Colon (tissue), 2 donors: Measurements from ENCODE around the gene PSD4.

Experiments used
- FAIRE-seq: peaks from 2 replicates; lab custom pipeline; 2012; peaks lifted over from hg19 to GRCh38; lab: Jason Lieb, UNC
- donor health status: control.
- donor health status: control.

PSD4 gene

GRCh38 chr2:113142290-113142689, 31.5 kb upstream of the PSD4 start:
- no peak for FAIRE-seq

DNA sequence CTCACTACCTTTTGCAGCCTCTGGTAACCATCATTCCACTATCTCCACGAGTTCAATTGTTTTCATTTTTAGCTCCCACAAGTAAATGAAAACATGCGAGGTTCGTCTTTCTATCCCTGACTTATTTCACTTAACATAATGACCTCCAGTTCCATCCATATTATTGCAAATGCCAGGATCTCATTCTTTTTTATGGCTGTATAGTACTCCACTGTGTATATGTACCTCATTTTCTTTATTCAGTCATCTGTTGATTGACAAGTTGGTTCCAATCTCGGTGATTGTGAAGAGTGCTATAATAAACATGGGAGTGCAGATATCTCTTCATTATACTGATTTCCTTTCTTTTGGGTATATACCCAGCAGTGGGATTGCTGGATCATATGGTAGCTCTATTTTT, 29.5 kb upstream of the PSD4 start:
- FAIRE-seq, result no peak

DNA sequence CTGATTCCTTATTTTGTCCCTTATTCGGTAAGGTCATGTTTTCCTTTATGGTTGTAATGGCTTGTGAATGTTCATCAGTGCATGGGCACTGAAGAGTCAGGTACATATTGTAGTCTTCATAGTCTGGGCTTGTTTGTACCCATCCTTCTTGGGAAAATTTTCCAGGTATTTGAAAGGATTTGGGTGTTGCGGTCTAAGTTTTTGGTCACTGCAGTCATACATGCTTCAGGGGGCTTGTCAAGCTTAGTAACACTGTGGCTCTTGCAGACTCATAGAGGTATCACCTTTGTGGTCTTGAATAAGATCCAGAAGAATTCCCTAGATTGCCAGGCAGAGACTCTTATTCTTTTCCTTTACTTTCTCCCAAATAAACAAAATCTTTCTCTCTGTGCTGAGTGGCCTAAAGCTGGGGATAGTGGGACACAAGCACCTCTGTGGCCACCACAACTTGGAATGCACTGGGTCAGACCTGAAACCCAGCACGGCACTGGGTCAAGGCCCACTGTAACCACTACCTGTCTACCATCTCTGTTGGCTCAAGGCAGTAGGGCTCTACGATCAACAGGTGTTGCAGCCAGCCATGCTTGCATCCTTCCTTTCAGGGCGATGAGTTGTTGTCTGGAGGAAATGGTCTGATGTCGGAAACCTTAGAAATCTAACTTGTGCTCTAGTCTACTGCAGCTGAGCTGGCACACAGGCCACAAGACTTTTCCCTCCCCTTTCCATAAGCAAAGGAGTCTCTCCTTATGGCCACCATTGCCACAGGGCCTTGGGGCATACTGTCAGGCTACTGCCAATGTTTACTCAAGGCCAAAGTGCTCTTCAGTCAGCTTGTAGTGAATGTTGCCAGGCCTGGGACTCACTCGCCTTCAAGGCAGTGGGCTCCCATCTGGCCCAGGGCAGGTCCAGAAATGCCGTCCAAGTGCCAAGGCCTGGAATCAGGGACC, 24.9 kb upstream of the PSD4 start:
- no peak for FAIRE-seq

GRCh38 chr2:113149553-113150257, 24.1 kb upstream of the PSD4 start:
- FAIRE-seq, result no peak

- no peak for FAIRE-seq
Observed at GRCh38 chr2:113150258-113150601, 23.5 kb upstream of the PSD4 start.

DNA sequence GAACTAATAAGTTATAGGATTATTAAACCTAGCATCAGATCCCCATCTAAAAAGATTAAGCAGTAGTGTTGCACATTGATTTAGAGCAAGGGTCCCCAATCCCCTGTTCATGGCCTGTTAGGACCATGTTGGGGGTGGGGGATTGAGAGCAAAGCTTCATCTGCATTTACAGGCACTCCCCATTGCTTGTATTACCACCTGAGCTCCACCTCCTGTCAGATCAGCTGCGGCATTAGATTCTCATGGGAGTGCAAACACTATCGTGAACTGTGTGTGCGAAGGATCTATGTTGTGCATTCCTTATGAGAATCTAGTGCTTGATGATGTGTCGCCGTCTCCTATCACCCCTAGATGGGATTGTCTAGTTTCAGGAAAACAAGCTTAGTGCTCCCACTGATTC, 18.4 kb upstream of the PSD4 start:
- FAIRE-seq, result no peak

GRCh38 chr2:113156278-113157117, 17.3 kb upstream of the PSD4 start:
- no peak for FAIRE-seq

- FAIRE-seq, result no peak
Observed at GRCh38 chr2:113157118-113157896, 16.5 kb upstream of the PSD4 start.

- FAIRE-seq, result no peak
Observed at GRCh38 chr2:113157897-113158753, 15.6 kb upstream of the PSD4 start.

GRCh38 chr2:113158884-113159553, 14.8 kb upstream of the PSD4 start:
- no peak for FAIRE-seq

- FAIRE-seq, result no peak
Observed at GRCh38 chr2:113160248-113160647, 13.5 kb upstream of the PSD4 start.

GRCh38 chr2:113160962-113161361, 12.8 kb upstream of the PSD4 start:
- no peak for FAIRE-seq

DNA sequence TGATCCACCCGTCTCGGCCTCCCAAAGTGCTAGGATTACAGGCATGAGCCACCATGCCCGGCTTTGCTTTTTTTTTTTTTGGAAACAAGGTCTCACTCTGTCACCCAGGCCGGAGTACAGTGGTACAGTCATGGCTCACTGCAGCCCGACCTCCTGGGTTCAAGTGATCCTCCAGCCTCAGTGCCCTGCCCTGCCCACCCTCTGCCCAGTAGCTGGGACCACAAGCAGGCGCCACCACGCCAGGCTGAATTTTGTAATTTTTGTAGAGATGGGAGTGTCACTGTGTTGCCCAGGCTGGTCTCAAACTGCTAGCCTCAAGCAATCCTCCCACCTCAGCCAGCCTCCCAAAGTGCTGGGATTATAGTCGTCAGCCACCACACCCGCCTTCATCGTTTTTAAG, 11.6 kb upstream of the PSD4 start:
- FAIRE-seq, result no peak

GRCh38 chr2:113162869-113163268, 10.9 kb upstream of the PSD4 start:
- no peak for FAIRE-seq

GRCh38 chr2:113164215-113164929, 9.4 kb upstream of the PSD4 start:
- no peak for FAIRE-seq

DNA sequence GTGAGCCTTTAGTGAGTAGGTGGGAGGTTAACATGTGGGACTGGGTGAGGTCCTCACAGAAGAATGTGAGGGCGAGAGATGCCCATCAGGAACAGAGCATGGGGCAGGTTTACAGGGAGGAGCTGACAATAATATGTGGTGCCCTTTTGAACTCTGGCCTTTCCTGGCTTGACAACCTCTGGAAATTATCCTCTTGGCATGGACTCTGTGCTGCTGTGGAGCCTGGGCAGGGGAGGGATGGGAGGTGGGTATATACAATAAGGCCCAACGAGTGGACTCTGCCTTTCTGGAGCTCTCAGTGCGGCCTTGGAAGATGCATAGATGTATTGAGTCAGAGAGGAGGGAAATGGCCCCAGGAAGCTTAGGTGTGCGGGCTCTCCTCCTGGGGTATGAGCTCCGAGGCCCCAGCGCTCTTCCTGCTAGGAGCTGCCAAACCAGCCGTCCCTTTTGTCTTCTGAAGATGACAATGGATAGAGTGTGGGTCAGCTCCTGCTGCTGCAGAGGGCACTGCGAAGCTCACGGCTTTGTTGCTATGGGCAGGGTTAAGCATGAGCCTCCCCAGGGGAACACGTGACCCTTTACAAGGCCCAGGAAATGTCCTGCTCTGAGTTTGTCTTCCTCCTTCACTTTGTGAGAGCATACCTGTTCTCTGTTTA, 8.7 kb upstream of the PSD4 start:
- no peak for FAIRE-seq

DNA sequence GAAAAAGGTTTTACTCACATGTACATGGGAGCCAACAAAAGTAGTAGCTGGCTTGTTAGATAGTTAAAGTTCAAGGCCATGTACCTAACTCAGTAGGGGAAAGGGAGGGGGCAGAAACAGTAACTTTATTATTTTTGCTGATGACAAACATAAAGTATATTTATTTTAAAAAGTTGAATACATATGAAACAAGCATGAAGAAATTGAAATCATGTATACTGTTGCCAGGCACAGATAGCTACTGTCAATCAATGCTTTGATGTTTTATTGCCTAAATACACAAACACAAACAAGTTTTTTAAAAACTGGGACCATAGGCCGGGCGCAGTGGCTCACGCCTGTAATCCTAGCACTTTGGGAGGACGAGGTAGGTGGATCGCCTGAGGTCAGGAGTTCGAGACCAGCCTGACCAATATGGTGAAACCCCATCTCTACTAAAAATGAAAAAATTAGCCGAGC, 7.6 kb upstream of the PSD4 start:
- no peak for FAIRE-seq

- FAIRE-seq, result no peak
Observed at GRCh38 chr2:113167115-113167932, 6.4 kb upstream of the PSD4 start.
